Naive thymus-derived CD4-positive, alpha-beta T cell (primary cell): ENCODE measurements around the gene LMAN2L. TPM values are rescaled to one million over a fixed set of nuclear protein-coding genes. Genes with fewer than 3 reads are reported as not detected.

Experiments
- ATAC-seq: fragments of 150-1000 bp; cut with Tn5 transposase; 2 replicates; pipeline ENCODE4 v1.10.0; 2021; ENCODE audit warnings: mild to moderate bottlenecking, moderate library complexity
- CTCF ChIA-PET: fragments of 350-600 bp; sonication (Branson Sonifier 250); formaldehyde crosslinking; loops from one replicate; lab custom pipeline; 2021; ENCODE audit warnings: antibody characterized with exemption; lab: Charles Lee
- POLR2A ChIA-PET: fragments of 350-600 bp; sonication (Branson Sonifier 250); formaldehyde crosslinking; loops from one replicate; lab custom pipeline; 2021; ENCODE audit warnings: antibody characterized with exemption, inconsistent platforms; lab: Charles Lee
- DNase-seq, 9 donors: peaks; one replicate each; pipeline versions ENCODE4 v3.0.0 to v3.0.0-alpha.2; 2020 to 2022; ENCODE audit warnings: mixed read lengths in 1 of 9
- H3K27ac ChIP-seq: one replicate; pipeline ENCODE4 v1.7.0; 2013; ENCODE audit warnings: mild to moderate bottlenecking, low read depth, low read length, moderate library complexity
- H3K27me3 ChIP-seq, 2 donors: one replicate each; pipeline ENCODE4 v1.7.0; 2013; ENCODE audit warnings: low read length in 2 of 2, mild to moderate bottlenecking in 2 of 2, moderate library complexity in 2 of 2; ENCODE audit not compliant: control insufficient read depth in 2 of 2, insufficient read depth in 2 of 2
- H3K36me3 ChIP-seq, 3 experiments: 1 replicate in 2 of 3; 2 replicates in 1 of 3; pipeline ENCODE4 v1.7.0; 2013; ENCODE audit warnings: low read length in 3 of 3, mild to moderate bottlenecking in 3 of 3, moderate library complexity in 1 of 3; ENCODE audit not compliant: insufficient read depth in 3 of 3, control insufficient read depth in 2 of 3
- H3K4me1 ChIP-seq, 2 donors: one replicate each; pipeline ENCODE4 v1.7.0; 2013; ENCODE audit warnings: low read length in 2 of 2, mild to moderate bottlenecking in 2 of 2, moderate library complexity in 1 of 2; ENCODE audit not compliant: control insufficient read depth in 2 of 2, insufficient read depth in 2 of 2
- H3K4me3 ChIP-seq: 2 replicates; pipeline ENCODE4 v1.7.0; 2013; ENCODE audit warnings: mild to moderate bottlenecking, low read length
- H3K9me3 ChIP-seq, 3 experiments: 1 replicate in 2 of 3; 2 replicates in 1 of 3; pipeline ENCODE4 v1.7.0; 2013; ENCODE audit warnings: low read length in 3 of 3; ENCODE audit not compliant: control insufficient read depth in 2 of 3
- H3K27ac Mint-ChIP-seq, 9 donors: one replicate each; pipeline ENCODE4 v1.8.0; 2020 to 2022; ENCODE audit warnings: mixed read lengths in 9 of 9, mild to moderate bottlenecking in 8 of 9, moderate library complexity in 5 of 9, inconsistent platforms in 2 of 9
- H3K27me3 Mint-ChIP-seq, 5 donors: one replicate each; pipeline ENCODE4 v1.8.0; 2021 to 2022; ENCODE audit warnings: mixed read lengths in 5 of 5, mild to moderate bottlenecking in 1 of 5
- H3K36me3 Mint-ChIP-seq, 5 donors: one replicate each; pipeline ENCODE4 v1.8.0; 2020 to 2022; ENCODE audit warnings: mixed read lengths in 5 of 5, mild to moderate bottlenecking in 3 of 5, inconsistent platforms in 1 of 5
- H3K4me1 Mint-ChIP-seq, 7 donors: one replicate each; pipeline ENCODE4 v1.8.0; 2020 to 2022; ENCODE audit warnings: mixed read lengths in 7 of 7, mild to moderate bottlenecking in 3 of 7, inconsistent platforms in 1 of 7
- H3K4me3 Mint-ChIP-seq, 10 donors: one replicate each; pipeline ENCODE4 v1.8.0; 2020 to 2022; ENCODE audit warnings: mild to moderate bottlenecking in 10 of 10, mixed read lengths in 10 of 10, moderate library complexity in 6 of 10, inconsistent platforms in 2 of 10
- H3K9me3 Mint-ChIP-seq, 11 donors: one replicate each; pipeline ENCODE4 v1.8.0; 2020 to 2022; ENCODE audit warnings: mixed read lengths in 11 of 11, mild to moderate bottlenecking in 4 of 11, inconsistent platforms in 1 of 11, moderate library complexity in 1 of 11
- intact Hi-C, 2 donors: fragments of 100-400 bp; cut with micrococcal nuclease; formaldehyde crosslinking; loops; one replicate each; pipeline ENCODE4 v1.15.1; 2023
- polyA plus RNA-seq, 2 donors: library from polyadenylated mRNA; unstranded; fragments of 300-500 nt; fragmentation: Illumina TruSeq; gene quantifications; one replicate each; pipeline ENCODE4 v1.2.3, GENCODE V29; 2021
- total RNA-seq, 6 experiments: library from RNA in 5 of 6; stranded (reverse) in 5 of 6; gene quantifications; 1 replicate in 5 of 6; 2 replicates in 1 of 6; pipeline ENCODE4 v1.2.3 and lab custom pipeline; 2021 to 2026

The LMAN2L gene
- total and polyA plus RNA-seq, 7 experiments from 2014 or later = 5.0 to 28.4 (median 10.2) TPM

- H3K4me3 Mint-ChIP-seq = peak overlapping the region; percentile 92 to 100 (median 97)
- ATAC-seq = no peak
- ChIA-PET CTCF (interaction anchor here (1.2 to 1.4 kb wide), 2 partner anchors 23 to 332 kb away, joined by 3 to 8 read pairs; no protein-coding TSS in a partner anchor), POLR2A (interaction anchor here (0.5 to 1.5 kb wide), 3 partner anchors 21 to 113 kb away, joined by 3 to 8 read pairs (median 6); partner anchors contain the start of gene CNNM4)
- Histone ChIP-seq H3K4me3 (peak overlapping the region; percentile 70), H3K36me3 (peaks cover 0 to 12% (median 0%) of the 10 kb centered on the region in 3 experiments), H3K9me3 (no peaks in the 10 kb centered on the region), H3K27ac (peak overlapping the region; percentile 75), H3K4me1 (peaks cover 6% of the 10 kb centered on the region in 2 donors), H3K27me3 (no peaks in the 10 kb centered on the region)
- peak overlapping the region in 8 of 9 donors; percentile 83 to 96 (median 90) for H3K27ac Mint-ChIP-seq
- peaks cover 4 to 11% (median 8%) of the 10 kb centered on the region in 5 donors for H3K36me3 Mint-ChIP-seq
- no peak for DNase-seq
- intact Hi-C loops = no loop called here
- H3K9me3 Mint-ChIP-seq = no peaks in the 10 kb centered on the region
- peaks cover 20 to 52% (median 37%) of the 10 kb centered on the region in 7 donors for H3K4me1 Mint-ChIP-seq
- no peaks in the 10 kb centered on the region for H3K27me3 Mint-ChIP-seq
Measured at GRCh38 chr2:96739076-96739632, 710 bp downstream of the LMAN2L start.

- ChIA-PET POLR2A (interaction anchor here (0.8 to 1.2 kb wide), 2 partner anchors 53 to 80 kb away, joined by 3 read pairs; no protein-coding TSS in a partner anchor), CTCF (interaction anchor here (0.6 to 1.4 kb wide), 2 partner anchors 24 to 42 kb away, joined by 3 to 8 read pairs; no protein-coding TSS in a partner anchor)
- no peak for ATAC-seq
- H3K9me3 ChIP-seq = no peaks in the 10 kb centered on the region
- DNase-seq = no peak
- peak overlapping the region in 8 of 10 donors; percentile 2 to 79 (median 28) for H3K4me3 Mint-ChIP-seq
- peaks cover 20 to 52% (median 37%) of the 10 kb centered on the region in 7 donors for H3K4me1 Mint-ChIP-seq
- H3K36me3 Mint-ChIP-seq = peaks cover 9 to 20% (median 15%) of the 10 kb centered on the region in 5 donors
- no peak overlapping the region for H3K27ac ChIP-seq
- no peaks in the 10 kb centered on the region for H3K27me3 Mint-ChIP-seq
- intact Hi-C loops = no loop called here
- H3K4me3 ChIP-seq = no peak overlapping the region
- H3K36me3 ChIP-seq = peaks cover 4 to 25% (median 6%) of the 10 kb centered on the region in 3 experiments
- H3K27ac Mint-ChIP-seq = peak overlapping the region in 1 of 9 donors; percentile 59
- no peaks in the 10 kb centered on the region for H3K9me3 Mint-ChIP-seq
- H3K4me1 ChIP-seq = peaks cover 6% of the 10 kb centered on the region in 2 donors
- no peaks in the 10 kb centered on the region for H3K27me3 ChIP-seq
Measured at GRCh38 chr2:96737831-96738230, 2.0 kb downstream of the LMAN2L start.

- Histone ChIP-seq H3K36me3 (peaks cover 4 to 29% (median 6%) of the 10 kb centered on the region in 3 experiments), H3K27ac (no peak overlapping the region), H3K4me3 (no peak overlapping the region), H3K9me3 (no peaks in the 10 kb centered on the region), H3K4me1 (peaks cover 6% of the 10 kb centered on the region in 2 donors), H3K27me3 (no peaks in the 10 kb centered on the region)
- DNase-seq = no peak
- no peak overlapping the region for H3K27ac Mint-ChIP-seq
- peaks cover 20 to 52% (median 37%) of the 10 kb centered on the region in 7 donors for H3K4me1 Mint-ChIP-seq
- no peaks in the 10 kb centered on the region for H3K27me3 Mint-ChIP-seq
- intact Hi-C loops = no loop called here
- ATAC-seq = no peak
- ChIA-PET POLR2A (interaction anchor here (1.2 kb wide), 1 partner anchor 81 kb away, joined by 3 read pairs; no protein-coding TSS in a partner anchor), CTCF (interaction anchor here (0.6 kb wide), 1 partner anchor 42 kb away, joined by 3 read pairs; no protein-coding TSS in a partner anchor)
- H3K36me3 Mint-ChIP-seq = peaks cover 9 to 21% (median 16%) of the 10 kb centered on the region in 5 donors
- peak overlapping the region in 1 of 10 donors; percentile 62 for H3K4me3 Mint-ChIP-seq
- H3K9me3 Mint-ChIP-seq = no peaks in the 10 kb centered on the region
Measured at GRCh38 chr2:96737251-96737650, 2.6 kb downstream of the LMAN2L start.

GRCh38 chr2:96734880-96735583, 4.8 kb downstream of the LMAN2L start:
- Histone ChIP-seq H3K36me3 (peaks cover 6 to 46% (median 7%) of the 10 kb centered on the region in 3 experiments), H3K4me1 (peaks cover 6% of the 10 kb centered on the region in 2 donors), H3K9me3 (no peaks in the 10 kb centered on the region), H3K4me3 (no peak overlapping the region), H3K27ac (no peak overlapping the region), H3K27me3 (no peaks in the 10 kb centered on the region)
- peak overlapping the region in 1 of 9 donors; percentile 59 for H3K27ac Mint-ChIP-seq
- no peak for ATAC-seq
- peaks cover 17 to 36% (median 27%) of the 10 kb centered on the region in 7 donors for H3K4me1 Mint-ChIP-seq
- ChIA-PET POLR2A (no interaction called here), CTCF (no interaction called here)
- no peak overlapping the region for H3K4me3 Mint-ChIP-seq
- intact Hi-C loops = no loop called here
- peaks cover 12 to 33% (median 21%) of the 10 kb centered on the region in 5 donors for H3K36me3 Mint-ChIP-seq
- H3K9me3 Mint-ChIP-seq = no peaks in the 10 kb centered on the region
- DNase-seq = no peak
- H3K27me3 Mint-ChIP-seq = no peaks in the 10 kb centered on the region

- H3K4me1 Mint-ChIP-seq = peaks cover 8 to 25% (median 18%) of the 10 kb centered on the region in 7 donors
- H3K27ac Mint-ChIP-seq = no peak overlapping the region
- H3K4me3 Mint-ChIP-seq = no peak overlapping the region
- intact Hi-C loops = no loop called here
- H3K36me3 ChIP-seq = peaks cover 6 to 45% (median 7%) of the 10 kb centered on the region in 3 experiments
- H3K9me3 ChIP-seq = no peaks in the 10 kb centered on the region
- no peaks in the 10 kb centered on the region for H3K9me3 Mint-ChIP-seq
- DNase-seq (no peak), ATAC-seq (no peak)
- H3K27me3 Mint-ChIP-seq = no peaks in the 10 kb centered on the region
- ChIA-PET POLR2A (interaction anchor here (0.8 kb wide), 1 partner anchor 27 kb away, joined by 3 read pairs; no protein-coding TSS in a partner anchor), CTCF (no interaction called here)
- no peaks in the 10 kb centered on the region for H3K27me3 ChIP-seq
- no peak overlapping the region for H3K27ac ChIP-seq
- no peak overlapping the region for H3K4me3 ChIP-seq
- H3K4me1 ChIP-seq = peaks cover 0 to 2% of the 10 kb centered on the region in 2 donors
- H3K36me3 Mint-ChIP-seq = peaks cover 12 to 40% (median 21%) of the 10 kb centered on the region in 5 donors
Measured at GRCh38 chr2:96733931-96734330, 5.9 kb downstream of the LMAN2L start.

- H3K4me1 Mint-ChIP-seq = peaks cover 0 to 11% (median 4%) of the 10 kb centered on the region in 7 donors
- H3K36me3 Mint-ChIP-seq = peaks cover 20 to 54% (median 27%) of the 10 kb centered on the region in 5 donors
- no peaks in the 10 kb centered on the region for H3K9me3 Mint-ChIP-seq
- Histone ChIP-seq H3K9me3 (no peaks in the 10 kb centered on the region), H3K4me3 (no peak overlapping the region), H3K36me3 (peaks cover 6 to 54% (median 7%) of the 10 kb centered on the region in 3 experiments), H3K27ac (no peak overlapping the region), H3K27me3 (no peaks in the 10 kb centered on the region), H3K4me1 (no peaks in the 10 kb centered on the region)
- H3K27ac Mint-ChIP-seq = no peak overlapping the region
- ATAC-seq = no peak
- ChIA-PET POLR2A (interaction anchor here (0.6 kb wide), 1 partner anchor 458 kb away, joined by 4 read pairs; no protein-coding TSS in a partner anchor), CTCF (interaction anchor here (0.6 kb wide), 1 partner anchor 92 kb away, joined by 3 read pairs; no protein-coding TSS in a partner anchor)
- no peak for DNase-seq
- H3K4me3 Mint-ChIP-seq = no peak overlapping the region
- intact Hi-C loops = no loop called here
- no peaks in the 10 kb centered on the region for H3K27me3 Mint-ChIP-seq
Measured at GRCh38 chr2:96730212-96730611, 9.7 kb downstream of the LMAN2L start.
